Adrenal gland (tissue), 5 donors: Measurements from ENCODE around the gene HAPLN1.

Source experiments
- POLR2A ChIP-seq, 2 donors: fragments of 450-650 bp; IDR thresholded peaks; one replicate each; pipeline ENCODE4 v1.6.1; 2017; ENCODE audit warnings: antibody characterized with exemption in 2 of 2, mild to moderate bottlenecking in 2 of 2, moderate library complexity in 1 of 2
- TF ChIP-seq, protein P1 (sequence below), 6 experiments: fragments of 450-650 bp in 4 of 6; fragments of 200-600 bp in 2 of 6; sonication (generic) in 1 of 6; IDR thresholded peaks; 1 replicate in 5 of 6; 2 replicates in 1 of 6; pipeline versions ENCODE4 v1.5.1 to v1.8.0; 2016 to 2021; ENCODE audit warnings: antibody characterized with exemption in 6 of 6, mild to moderate bottlenecking in 2 of 6, moderate library complexity in 1 of 6
- donor health status: DM: no; HTN: no; CAD: no.

DNA sequence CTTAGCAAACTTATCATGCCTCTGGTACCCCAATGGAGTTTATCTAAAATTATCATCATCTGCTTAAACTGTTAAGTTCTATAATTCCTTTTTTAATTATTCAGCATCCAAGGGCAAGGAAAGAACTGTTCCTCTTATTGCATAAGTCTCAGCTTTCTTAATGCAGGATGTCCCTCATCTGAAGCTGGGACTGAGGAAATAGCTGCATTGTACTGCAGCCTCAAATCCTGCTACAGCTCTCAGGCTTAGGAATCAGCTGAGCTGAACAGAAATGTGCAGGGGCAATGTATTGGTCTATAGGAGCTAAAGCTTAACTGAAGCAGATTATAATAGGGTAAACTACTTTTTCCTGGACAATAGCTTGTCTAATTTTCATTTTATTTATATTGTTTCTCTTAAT is 48.0 kb downstream of the HAPLN1 start:
- TF ChIP-seq, protein P1, sequence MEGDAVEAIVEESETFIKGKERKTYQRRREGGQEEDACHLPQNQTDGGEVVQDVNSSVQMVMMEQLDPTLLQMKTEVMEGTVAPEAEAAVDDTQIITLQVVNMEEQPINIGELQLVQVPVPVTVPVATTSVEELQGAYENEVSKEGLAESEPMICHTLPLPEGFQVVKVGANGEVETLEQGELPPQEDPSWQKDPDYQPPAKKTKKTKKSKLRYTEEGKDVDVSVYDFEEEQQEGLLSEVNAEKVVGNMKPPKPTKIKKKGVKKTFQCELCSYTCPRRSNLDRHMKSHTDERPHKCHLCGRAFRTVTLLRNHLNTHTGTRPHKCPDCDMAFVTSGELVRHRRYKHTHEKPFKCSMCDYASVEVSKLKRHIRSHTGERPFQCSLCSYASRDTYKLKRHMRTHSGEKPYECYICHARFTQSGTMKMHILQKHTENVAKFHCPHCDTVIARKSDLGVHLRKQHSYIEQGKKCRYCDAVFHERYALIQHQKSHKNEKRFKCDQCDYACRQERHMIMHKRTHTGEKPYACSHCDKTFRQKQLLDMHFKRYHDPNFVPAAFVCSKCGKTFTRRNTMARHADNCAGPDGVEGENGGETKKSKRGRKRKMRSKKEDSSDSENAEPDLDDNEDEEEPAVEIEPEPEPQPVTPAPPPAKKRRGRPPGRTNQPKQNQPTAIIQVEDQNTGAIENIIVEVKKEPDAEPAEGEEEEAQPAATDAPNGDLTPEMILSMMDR (IDR thresholded peaks at IDR 0.05), result no peak
- no peak for TF ChIP-seq POLR2A (IDR thresholded peaks at IDR 0.05)
